ENCODE results near the gene CPNE5.
"Not testable (repeated sequence)": the region's sequence is repeated elsewhere in the genome, so short reads cannot be mapped to it uniquely, and the experiment has no call there.

CPNE5 gene

DNA sequence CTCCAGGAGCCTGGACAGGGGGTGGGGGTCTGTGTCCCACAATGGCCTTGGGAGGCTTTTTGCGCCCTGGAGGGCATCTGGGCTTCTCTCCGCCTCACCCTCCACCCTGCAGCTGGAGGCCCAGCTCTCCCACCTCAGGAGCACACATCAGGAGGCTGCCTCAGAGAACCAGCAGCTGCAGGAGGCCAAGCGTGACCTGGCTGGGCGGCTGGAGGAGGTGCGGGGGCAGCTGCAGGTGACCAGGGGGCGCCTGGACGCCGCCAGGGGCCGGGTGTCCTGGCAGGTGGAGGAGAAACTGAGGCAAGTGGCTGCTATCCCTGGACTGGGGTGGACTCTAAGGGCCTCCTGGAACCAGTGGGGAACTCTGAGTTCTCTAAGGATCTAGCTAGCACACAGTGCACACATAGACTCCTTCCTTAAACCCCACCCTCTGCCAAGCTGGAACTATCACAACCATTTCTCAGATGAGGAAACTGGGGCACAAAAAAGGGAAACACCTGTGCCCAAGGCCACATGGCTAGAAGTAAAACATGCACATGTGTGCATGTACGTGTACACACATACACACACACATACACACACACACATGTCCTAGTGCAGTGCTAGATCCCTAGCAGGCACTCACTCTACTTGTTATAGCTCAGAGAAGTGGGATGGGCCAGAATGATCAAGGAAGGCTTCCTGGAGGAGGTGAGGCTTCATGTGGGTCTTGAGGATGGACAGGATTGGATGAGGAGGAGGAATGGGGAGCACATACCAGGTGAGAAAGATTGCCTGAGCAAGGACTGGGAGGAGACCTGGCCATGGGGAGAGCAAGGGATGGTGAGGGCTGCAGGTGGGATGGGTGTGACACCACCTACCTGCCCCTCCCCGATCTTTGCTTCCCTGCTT lies 118.7 kb downstream of the CPNE5 start:
- DNase-seq, result no peak

DNA sequence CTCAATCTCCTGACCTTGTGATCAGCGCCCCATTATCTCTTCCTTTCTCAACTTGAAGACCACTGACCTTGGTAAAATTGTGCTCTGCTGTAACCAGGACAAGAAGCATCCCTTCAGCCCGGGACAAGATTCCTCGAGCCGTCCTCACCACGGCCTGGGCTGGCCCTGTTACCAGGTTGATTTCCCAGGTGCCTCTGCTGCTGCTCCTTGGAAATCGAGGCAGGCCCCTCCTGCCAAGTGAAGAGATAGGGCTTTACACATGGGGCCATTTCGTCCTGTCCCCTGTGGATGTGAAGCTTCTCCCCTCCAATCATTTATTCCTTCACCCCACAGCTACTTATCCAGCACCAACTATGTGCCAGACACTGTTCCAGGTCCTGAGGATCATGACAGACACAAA lies 120.1 kb downstream of the CPNE5 start:
- DNase-seq, result no peak

DNA sequence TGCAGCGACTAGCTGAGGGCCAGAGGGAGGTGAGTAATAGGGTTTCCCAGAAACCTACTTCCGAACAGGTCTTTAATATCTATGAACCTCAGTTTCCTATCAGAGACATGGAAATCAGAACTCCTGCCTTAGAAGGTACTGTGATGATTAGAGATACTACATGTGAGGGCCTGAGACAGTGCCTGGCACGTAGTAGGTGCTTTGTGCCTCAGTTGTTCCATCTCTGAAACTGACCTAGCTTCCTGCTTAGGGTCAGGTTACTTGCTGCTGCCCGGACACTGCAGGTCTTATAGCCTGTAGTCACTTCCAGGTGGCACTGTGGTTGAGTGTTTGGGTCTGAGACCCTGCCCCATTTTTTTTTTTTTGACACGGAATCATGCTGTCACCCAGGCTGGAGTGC lies 120.7 kb downstream of the CPNE5 start:
- DNase-seq, result no peak

DNA sequence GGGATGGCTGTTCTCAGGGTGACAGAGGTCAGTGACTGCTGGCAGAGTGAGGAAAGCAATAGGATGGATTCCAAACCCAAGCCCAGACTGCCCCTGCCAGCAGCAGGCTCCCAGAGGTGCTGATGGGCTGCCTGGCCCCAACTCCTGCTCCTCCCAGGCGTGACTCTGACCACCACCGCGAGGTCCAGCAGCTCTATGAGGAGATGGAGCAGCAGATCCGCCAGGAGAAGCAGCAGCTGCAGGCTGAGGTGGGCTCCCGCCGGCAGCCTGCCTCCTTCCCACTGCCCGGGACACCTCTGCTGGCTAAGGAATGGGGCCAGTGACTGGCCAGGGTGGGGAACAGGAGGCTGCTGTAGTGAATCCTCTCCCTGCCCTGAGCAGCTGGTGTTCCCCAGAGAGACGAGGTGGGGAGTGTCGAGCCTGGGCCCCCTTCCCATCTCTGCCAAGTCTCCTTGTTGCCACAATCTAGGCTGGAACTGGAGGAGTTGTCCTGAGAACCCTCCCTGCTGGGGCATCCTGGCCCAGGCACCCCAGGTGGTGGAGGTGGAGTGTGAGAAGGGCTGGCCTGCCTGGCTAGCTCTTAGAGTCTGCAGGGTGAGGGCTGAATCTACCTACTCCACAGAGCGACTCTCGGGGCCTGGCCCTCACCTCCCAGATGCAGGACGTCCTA lies 121.2 kb downstream of the CPNE5 start:
- DNase-seq, result no peak

DNA sequence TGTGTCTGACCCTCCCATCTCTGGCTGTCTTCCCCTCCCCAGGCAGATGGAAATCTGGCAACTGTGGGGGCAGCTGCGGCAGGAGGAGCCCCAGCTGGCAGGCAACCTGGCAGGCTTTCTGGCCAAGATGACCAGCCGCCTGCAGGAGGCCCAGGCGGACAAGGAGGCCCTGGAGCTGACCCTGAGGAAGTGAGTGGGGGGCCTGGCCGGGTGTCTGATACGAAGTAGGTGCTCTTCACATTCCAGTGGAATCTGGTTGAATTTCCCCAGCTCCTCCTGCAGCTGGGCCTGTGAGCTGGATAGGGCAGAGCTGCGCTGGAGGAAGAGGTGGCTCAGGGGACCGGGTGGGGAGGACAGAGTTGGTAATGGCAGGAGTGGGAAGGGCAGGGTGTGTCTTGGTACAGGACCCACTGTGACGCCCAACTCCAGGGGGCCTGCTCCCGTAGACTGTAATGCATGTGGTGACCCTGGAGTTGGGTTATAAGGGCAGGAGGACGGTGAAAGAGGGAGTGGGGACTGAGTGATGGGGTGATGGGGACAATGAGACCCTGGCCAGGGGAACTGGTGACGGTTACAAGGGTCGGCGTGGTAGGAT lies 121.9 kb downstream of the CPNE5 start:
- DNase-seq, result no peak

DNA sequence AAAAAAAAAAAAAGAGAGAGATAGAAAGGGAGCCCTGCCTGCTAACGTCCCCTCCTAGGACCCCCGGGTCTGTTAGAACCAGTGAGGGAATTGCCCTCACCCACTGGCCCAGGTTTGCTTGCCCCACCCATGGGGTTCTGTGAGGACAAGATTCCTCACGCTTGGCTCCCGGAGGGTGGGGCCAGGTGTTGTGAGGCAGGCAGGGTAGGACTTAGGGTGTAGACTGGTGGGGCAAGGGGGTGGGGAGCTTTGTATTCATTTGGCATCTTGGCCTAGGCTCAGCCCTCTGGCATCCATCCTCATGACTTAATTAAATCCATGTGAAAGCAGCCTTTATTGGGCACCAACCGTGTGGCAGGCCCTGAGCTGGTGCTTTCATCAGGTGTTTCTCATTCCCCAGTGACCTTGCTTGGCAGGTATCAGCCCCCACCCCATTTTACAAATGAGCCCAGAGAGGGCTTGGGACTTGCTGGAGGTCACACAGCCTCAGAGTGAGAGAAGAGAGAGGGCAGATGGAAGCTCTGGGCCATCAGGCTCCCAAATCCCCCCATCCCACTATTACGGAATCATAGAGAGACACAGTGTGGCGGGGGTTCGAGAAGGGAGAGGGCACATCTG lies 122.7 kb downstream of the CPNE5 start:
- DNase-seq, result no peak

DNA sequence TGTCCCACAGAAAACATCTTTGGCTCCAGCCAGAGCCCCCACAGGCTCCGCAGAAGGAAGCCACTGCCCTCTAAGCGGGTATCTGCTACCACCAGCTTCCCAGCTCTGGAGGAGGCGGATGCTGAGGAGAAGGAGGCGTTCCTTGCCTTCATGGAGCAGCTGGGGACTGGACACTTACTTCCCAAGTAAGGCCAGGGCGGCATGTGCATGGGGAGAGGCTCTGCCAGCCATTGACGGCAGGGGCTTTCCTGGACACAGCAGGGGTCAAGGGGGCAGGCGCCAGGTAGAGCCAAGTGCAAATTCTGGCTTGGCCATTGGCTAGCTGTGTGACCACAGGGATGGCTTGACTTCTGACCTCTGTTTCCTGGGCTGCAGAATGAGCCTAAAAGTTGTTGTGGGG lies 123.8 kb downstream of the CPNE5 start:
- DNase-seq, result no peak

DNA sequence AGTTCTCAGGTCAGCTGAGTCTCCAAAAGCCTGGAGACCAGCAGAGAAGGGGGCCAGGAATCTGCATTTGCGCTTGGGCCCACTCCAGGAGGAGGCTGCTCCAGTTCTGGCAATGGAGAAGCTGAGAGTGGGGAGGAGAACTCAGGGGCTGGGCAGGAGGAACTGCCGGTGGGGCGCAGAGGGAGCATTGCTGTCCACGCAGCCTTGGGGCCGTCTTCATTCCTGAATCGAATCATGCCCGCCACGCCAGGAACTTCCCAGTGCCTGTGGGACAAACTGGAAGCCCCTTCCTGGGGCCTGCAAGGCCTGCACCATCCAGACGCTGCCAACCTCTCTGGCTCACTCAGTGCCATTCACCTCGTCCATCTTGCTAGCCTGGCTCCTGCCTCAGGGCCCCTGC lies 124.7 kb downstream of the CPNE5 start:
- no peak for DNase-seq

DNA sequence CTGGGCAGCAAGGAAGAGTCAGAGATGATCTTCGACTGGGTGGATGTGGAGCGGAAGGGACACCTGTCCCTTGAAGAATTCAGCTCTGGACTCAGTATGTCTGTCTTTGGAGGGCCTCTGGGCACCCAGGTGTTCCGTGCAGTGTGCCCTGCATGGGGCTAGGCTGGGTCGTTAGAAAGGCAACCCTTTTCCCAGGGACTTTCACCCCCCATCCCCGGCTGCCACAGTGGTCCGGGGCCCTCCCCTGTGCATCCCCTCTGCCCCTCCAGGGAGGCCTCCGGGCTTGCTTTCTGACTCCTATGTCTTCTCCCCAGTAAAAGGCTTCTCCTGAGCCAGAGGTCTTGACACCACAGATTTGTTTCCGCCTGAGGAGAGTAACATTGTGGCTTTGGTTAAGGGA lies 125.4 kb downstream of the CPNE5 start:
- no peak for DNase-seq

DNA sequence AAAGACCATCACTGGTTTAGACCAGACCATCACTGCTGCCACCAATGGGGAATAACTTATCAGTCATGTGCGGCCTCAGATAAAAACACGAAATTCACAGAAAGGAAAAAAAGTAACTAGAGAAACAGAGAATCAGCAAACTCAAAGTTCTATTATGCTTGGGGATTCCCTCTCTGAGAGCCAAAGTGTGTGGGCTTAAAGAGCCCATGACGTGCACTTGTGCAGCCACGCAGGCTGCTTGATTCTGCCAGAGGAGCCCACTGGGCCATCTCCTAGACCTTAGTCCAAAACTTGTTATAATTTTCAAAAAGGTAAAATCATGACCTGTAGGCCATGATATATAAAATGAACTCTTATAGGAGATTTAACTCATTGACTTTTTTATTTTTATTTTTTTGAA lies 126.4 kb downstream of the CPNE5 start:
- DNase-seq, result no peak

DNA sequence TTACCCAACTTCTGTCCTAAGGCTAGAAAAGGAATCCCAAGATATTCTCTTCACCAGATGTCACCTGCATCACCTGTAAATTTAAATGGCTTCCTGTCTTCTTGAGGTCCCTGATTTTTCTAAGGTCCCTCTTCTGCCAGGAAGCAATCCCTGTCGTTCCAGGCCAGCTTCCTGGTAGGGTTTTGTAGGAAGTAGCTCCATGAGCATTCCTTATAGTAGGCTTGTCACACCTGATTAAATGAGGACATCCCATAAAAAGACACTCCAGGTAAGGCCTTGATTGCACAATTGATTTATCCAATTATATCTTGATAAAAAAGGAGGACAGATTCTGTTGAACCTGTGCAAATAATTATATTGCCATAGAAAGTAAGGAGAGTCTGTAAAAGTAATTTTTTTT lies 132.9 kb downstream of the CPNE5 start:
- DNase-seq, result no peak

DNA sequence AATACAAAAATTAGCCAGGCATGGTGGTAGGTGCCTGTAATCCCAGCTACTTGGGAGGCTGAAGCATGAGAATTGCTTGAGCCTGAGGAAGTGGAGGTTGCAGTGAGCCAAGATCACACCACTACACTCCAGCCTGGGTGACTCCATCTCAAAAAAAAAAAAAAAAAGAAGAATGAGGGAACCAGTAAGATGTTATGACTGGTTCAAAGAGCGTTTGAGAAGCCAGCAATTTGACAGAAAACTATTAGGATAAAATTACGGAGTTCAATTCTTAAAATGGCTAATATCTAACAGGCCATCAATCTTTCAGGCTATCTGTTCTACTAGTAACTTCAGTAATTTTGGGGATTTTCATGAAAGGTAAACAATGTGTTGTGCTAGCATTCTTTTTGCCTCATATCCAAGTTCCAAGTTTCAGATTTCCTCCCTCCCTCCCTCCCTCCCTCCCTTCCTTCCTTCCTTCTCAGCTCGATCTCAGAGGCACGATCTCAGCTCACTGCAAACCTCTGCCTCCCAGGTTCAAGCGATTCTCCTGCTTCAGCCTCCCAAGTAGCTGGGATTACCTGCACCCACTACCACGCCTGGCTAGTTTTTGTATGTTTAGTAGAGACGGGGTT lies 134.2 kb downstream of the CPNE5 start:
- DNase-seq, result not testable (repeated sequence)

DNA sequence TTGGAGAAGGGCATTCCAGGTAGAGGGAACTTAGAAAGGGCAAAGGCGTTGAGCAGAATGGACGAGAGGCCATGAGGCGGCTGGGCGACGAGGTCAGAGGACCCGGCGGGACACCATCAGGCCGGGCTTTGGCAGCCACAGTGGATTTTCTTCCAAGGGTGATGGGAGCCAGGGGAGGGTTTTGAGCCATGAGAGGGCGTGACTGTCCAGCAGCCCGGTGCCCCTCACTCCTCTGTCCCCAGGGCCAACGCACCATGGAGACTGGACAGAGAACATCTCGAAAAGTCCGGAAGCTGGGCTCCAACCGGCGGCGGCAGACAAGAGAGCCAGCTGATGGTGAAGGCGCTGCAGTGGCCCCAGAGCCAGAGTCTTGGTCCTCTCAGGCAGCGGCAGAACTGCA lies 135.3 kb downstream of the CPNE5 start:
- DNase-seq, result no peak

DNA sequence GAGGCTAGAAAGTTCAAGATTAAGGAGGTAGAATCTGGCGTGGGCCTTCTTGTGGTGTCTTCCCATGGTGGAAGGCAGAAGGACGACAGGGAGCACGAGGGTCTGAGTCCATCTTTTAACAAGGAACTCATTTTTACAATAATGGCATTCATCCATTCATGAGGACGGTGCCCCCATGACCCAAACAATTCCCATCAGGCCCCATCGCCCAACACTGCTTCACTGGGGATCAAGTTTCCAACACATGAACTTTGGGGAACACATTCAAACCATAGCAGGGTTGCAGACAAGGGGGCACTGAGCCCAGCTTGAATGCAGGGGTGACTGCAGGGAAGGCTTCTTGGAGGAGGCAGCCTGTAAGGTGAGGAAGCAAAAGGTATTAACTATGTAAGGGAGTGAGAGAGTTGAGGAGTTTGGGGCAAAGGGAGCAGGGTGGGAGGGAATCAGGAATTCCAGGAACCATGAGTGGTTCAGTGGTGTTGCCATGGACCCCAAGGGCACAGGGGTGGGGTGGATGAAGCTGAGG lies 136.1 kb downstream of the CPNE5 start:
- no peak for DNase-seq

DNA sequence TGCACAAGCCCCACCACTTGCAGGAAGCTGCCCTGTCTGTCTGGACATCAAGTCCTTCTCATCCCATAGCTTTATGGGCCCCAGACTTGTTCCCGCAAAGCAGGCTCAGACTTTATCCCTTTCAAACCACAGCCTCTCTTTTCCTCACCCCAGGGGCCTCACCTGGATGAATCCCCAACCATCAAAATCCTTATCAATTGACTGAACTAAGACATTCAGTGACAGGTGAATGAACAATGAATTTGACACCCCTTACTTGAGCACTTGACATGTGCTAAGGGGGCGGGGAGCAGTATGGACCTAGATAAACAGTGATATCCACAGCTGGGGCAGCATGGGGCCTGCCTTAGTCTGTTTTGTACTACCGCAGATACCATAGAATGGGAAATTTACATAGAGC lies 136.6 kb downstream of the CPNE5 start:
- DNase-seq, result no peak

DNA sequence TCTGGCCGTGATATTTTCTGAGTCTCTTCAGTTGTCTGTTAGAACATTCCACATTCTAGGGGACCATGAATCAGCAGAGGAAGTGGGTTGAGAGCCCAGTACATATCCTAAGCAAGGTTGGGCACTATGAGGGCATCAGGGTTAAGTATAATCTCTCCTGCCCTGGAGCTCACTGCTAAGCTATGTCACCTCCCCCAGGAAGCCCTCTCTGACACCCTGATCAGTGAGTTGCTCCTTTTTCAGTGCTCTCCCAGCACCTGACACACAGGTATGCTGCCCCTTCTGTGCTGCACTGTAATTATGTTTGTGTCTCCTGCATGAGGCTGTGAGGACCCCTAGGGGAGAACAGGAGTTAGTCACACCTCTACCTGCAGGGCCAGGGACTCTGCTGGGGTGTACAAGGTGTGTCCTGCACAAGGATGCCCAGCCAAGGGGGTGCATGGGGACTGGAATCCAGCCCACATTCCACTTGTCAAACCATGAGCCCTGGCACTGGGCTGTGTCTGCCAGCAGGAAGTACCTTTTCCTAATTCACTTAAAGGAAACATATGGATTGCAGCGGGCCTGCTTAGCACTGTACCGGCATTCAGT lies 137.7 kb downstream of the CPNE5 start:
- peak in 1 of 2 experiments; percentile 19 for DNase-seq

DNA sequence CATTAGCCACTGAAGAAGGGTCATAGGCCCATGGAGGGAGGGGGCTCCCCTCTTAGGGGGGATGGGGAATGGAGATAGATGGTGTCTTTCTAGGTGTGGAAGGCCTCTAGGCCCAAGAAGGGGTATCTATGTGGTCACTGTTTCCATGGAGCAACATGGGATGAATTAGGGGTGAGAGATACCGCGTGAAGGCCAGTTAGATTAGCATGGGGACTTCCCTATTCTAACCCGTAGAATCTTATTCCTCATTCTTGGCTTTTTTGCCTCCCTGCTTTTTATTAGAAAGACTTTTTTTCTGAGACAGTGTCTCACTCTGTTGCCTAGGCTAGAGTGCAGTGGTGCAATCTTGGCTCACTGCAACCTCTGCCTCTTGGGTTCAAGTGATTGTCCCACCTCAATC lies 138.4 kb downstream of the CPNE5 start:
- DNase-seq, result no peak

DNA sequence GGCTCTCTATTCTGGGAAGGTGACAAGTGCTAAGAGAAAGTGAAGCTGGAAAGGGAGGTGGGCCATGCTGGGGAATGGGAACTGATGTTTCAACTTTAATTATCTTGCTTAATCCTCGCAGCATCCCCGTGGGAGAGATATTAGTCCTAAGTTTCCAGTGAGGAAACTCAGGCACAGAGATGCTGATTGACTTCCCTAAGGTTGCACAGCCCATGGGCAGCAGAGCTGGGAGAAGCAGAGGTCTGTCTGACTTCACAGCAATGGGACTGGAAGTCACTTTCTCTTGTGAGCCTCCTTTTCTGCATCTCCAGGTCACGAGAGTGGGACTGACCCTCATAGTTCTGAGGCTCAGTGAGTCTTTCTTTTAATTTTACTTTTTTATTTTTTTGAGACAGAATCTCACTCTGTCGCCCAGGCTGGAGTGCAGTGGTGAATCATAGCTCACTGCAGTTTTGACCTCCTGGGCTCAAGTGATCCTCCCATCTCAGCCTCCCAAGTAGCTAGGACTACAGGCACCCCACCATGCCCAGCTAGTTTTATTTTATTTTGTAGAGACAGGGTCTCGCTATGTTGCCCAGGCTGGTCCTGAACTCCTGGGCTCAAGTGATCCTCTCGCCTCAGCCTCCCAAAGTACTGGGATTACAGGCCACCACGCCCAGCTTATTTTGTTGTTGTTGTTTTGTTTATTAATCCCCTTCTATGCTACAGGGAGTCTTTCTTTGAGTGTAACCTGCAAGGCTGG lies 139.0 kb downstream of the CPNE5 start:
- no peak for DNase-seq

DNA sequence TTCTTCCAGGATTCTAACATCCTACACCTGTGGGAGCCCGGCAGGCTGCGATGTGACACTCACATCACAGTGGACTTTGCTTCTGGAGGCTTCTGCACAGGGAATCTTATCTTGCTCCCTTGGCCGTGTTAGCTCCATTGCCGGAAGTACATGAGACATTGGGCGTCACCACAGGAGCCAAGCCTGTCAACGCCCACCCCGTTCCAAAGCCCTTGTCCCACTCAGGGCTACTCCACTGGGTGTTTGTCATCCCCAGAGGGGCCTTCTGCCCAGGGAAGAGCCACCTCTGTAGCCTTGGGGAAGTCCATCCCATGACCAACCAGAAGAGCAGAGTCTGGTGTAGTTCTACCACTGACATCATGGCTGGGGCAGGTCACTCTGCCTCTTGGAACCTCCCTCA lies 139.9 kb downstream of the CPNE5 start:
- DNase-seq, result no peak

DNA sequence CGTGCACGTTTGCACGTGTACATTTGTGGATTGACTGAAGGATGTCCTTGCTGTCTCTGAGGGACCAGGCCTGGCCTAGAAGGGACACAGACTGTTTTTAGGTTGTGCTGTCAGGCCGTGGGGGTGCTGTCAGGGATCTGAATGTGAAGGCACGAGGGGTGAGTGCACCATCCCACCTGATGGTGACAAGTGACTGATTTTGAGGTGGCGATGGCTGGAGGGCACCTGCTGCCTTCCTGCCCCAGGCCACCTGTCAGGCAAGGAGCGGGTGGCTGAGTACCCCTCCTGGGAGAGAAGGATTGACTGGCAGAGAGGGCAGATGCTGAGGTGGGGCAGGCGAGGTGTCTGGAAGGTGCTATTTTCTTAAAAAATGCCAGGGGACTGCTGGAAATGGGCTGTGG lies 140.4 kb downstream of the CPNE5 start:
- no peak for DNase-seq

DNA sequence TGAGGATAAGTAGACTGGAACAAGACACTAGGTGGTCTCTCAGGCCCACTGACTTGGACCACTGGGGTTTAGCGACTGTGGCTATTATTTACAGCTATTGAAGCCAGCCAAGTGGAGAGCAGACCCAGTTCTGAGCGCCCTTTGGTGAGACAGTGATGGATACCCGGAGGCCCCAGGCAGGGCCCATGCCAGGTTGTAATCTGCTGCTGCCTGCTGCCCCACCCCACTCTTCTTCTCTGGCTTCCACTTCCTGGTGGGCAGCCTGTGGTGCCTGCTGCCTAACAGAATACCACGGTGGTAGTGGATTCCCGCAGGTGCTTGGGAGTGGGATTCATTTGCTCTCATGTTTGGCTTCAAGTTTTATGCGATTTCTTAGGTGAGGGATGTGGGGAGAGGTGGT lies 141.0 kb downstream of the CPNE5 start:
- no peak for DNase-seq

DNA sequence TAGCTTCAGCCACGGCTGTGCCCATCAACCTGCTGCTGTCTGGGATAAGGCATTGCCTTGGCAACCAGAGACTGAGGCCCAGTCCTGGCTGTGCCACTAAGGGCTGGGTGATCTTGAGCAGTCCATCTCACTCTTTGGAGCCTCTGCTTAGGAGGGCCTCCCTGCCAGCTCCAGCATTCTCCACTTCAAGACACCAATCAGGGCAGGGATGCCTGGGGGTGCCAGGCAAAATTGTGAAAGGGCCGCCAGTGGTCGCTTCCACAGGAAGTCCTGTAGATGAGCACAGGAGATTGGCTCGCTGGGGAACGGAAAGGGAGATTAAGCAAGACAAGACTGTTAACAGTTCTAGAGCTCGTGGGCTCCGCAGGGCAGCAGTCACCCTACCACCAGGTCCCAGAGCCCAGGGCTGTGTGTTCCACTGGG lies 141.8 kb downstream of the CPNE5 start, which contains the start of gene RAB44:
Gene RAB44 (plus strand): TSS at position 346 of the 423 bp plus-strand sequence. CDS start 6,410 bp downstream, outside the sequence.
- DNase-seq, result no peak

All from SW 1271 (cell line).